WI38 (cell line): ENCODE results near the gene ARFRP1.
A peak's percentile ranks its signal among the peaks of the same experiment; 100 is the strongest.

Source experiments
- H3K4me3 ChIP-seq: 2 replicates; pipeline ENCODE4 v1.5.1; 2011; ENCODE audit warnings: low read depth, mild to moderate bottlenecking, control low read depth, low read length
- CTCF ChIP-seq: IDR thresholded peaks from 2 replicates; pipeline ENCODE4 v1.5.1; 2012; ENCODE audit warnings: low read depth, mild to moderate bottlenecking, control low read depth, low read length

The ARFRP1 gene

GRCh38 chr20:63702036-63702665 is 5.6 kb downstream of the ARFRP1 start:
- no peak overlapping the region for H3K4me3 ChIP-seq
- no peak for TF ChIP-seq CTCF

- no peak for TF ChIP-seq CTCF
- H3K4me3 ChIP-seq = no peak overlapping the region
Measured at GRCh38 chr20:63701329-63702035, 6.3 kb downstream of the ARFRP1 start.

GRCh38 chr20:63701051-63701328 is 6.8 kb downstream of the ARFRP1 start:
- H3K4me3 ChIP-seq = no peak overlapping the region
- TF ChIP-seq CTCF = no peak

- TF ChIP-seq CTCF = no peak
- no peak overlapping the region for H3K4me3 ChIP-seq
Measured at GRCh38 chr20:63700199-63701050, 7.4 kb downstream of the ARFRP1 start.

GRCh38 chr20:63699466-63700198 is 8.1 kb downstream of the ARFRP1 start:
- no peak for TF ChIP-seq CTCF
- no peak overlapping the region for H3K4me3 ChIP-seq

- TF ChIP-seq CTCF = no peak
- peak overlapping the region; percentile 30; the same call in 1 of the 2 replicates for H3K4me3 ChIP-seq
Measured at GRCh38 chr20:63698739-63699465, 8.9 kb downstream of the ARFRP1 start.
